Neural cell (in vitro differentiated cells): ENCODE results near the gene CGNL1.

ENCODE experiments used
- CTCF ChIP-seq: fragments of 450-650 bp; IDR thresholded peaks from 2 replicates; pipeline ENCODE4 v1.5.1; 2014; ENCODE audit warnings: antibody characterized with exemption, mild to moderate bottlenecking, moderate library complexity; ENCODE audit not compliant: poor library complexity, severe bottlenecking
- POLR2AphosphoS5 ChIP-seq: IDR thresholded peaks from 2 replicates; pipeline ENCODE4 v1.6.1; 2012

- TF ChIP-seq CTCF = no peak
- no peak for TF ChIP-seq POLR2AphosphoS5
Measured at GRCh38 chr15:57532731-57533447, 156.6 kb downstream of the CGNL1 start.
